Measurements from ENCODE around the gene MED22.
"Not testable (repeated sequence)": the region's sequence is repeated elsewhere in the genome, so short reads cannot be mapped to it uniquely, and the experiment has no call there.

MED22 gene

DNA sequence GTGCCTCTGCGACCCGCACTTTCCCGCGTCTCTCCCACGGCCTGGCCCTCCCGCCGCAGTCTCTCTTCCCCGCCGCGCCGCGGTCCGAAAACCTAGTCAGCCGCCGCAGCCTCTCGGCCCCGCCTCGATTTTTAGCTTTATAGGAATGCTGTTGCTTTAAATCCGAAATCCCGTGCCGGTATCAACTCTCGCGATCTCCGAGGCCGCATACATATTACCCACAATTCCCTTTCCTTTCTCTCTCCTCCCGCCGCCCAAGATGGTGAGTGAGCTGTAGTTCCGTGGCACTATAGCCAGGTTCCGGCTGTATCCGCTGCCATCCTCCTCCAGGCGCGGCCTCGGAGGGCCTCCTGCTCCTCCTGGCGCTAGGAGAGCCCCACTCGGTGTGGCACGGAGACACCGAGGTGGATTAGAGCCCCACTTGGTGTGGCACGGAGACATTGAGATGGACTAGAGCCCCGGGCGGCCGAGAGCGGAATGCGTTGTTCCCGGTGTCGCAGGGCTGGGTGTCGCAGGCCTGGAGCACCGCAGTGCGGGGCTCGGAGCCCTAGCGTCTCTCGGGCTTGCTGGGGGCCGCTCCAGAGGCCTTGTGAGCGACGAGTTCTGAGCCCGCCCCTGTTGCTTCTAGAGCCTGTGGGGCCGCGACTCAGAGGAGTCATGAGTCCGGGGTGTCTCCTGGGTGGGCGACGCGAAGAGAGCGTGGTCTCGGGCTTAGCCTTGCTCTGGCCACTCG lies at the start of gene MED22, which contains the start of gene RPL7A:
MED22 (minus strand) TSS at position 147 of the 733 bp plus-strand sequence. CDS start 1,469 bp downstream, outside the sequence.
RPL7A (plus strand) TSS at position 234 of the 733 bp plus-strand sequence; CDS start at position 260, 26 bp downstream.
- no peak for DNase-seq

- DNase-seq, result no peak
These were observed 49.4 kb upstream of the MED22 start for GRCh38 chr9:133397370-133397769.

GRCh38 chr9:133396952-133397351 lies 49.0 kb upstream of the MED22 start:
- DNase-seq, result no peak

DNA sequence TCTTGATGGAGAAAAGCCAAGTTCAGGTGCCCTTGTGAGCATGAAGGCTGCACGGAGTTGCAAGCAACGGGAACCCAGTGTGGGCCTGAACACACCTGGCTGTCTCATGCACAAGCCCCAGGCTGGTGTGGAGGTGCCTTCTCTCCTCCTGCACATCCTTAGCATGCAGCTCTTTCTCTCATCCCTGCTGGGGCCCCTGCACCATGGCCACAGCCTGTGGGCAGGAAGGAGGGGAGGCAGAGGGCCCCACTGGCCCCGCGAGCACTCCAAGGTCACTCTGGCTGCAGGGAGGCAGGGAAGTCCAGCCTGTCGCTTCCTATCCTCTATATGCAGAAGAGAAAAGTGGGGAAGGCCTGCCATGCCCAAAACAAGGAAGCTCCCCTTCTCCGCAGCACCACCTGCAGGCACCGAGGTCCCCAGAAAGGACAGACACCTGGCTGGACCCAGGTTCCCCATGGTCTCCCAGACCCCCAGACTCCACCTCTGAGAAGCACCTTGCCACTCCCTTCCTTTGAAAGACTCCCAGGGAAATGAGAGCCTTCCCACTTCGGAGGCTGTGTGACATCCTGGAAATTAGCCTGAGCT lies 46.8 kb upstream of the MED22 start:
- no peak for DNase-seq

DNA sequence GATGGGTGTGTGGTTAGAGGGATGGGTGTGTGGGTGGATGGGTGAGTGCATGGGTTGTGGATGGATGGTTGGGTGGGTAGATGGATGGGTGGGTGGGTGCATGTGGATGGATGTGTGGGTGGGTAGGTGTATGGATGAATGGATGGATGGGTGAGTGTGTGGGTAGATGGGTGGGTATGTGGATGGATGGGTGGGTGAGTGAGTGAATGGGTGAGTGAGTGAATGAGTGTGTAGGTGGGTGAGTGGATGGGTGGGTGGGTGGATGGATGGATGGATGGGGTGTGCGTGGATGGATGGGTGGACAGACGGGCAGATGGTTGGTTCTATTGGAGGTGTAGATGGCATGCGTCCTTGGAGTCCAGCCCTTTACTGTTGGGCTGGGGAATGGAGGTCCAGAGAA lies 45.5 kb upstream of the MED22 start:
- no peak for DNase-seq

GRCh38 chr9:133392308-133392707 lies 44.4 kb upstream of the MED22 start:
- DNase-seq, result not testable (repeated sequence)

GRCh38 chr9:133391449-133391848 lies 43.5 kb upstream of the MED22 start:
- not testable (repeated sequence) for DNase-seq

DNA sequence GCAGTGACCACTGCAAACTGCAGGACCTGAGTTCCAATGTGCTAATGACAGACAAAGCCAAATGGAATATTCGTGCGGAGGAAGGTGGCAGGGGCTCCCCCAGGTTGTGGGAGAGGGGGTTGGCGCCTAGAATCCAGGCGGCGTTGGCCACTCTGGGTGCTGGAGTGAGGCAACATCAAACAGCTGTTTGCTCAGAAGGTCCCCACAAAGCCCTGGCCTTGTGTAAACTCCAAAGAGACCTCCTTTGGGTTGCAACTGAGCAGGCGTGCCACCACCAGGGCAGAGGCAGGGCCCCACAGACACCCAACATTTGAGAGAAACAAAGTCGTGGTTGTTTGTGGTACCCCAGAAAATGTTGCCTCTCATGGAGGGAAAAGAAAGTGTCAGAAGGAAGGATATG lies 42.8 kb upstream of the MED22 start:
- no peak for DNase-seq

DNA sequence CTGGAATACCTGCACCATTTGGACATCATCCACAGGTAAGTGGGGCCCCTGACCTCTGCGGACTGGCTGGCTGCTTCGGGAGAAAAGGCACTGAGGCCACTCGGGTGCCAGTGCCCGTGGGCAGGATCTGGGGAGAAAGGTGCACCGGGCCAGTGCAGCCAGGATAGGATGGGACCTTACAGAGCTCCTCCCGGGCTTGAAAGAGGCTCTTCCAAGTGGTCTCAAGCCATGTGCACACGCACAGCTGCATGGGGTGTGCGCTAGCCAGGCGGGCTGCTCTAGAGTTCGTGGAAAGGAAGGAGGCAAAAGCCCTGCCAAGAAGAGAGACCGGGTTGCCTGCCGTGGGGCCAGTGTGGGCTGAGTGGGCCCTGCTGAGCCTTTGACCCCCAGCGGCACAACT lies 41.6 kb upstream of the MED22 start:
- no peak for DNase-seq

DNA sequence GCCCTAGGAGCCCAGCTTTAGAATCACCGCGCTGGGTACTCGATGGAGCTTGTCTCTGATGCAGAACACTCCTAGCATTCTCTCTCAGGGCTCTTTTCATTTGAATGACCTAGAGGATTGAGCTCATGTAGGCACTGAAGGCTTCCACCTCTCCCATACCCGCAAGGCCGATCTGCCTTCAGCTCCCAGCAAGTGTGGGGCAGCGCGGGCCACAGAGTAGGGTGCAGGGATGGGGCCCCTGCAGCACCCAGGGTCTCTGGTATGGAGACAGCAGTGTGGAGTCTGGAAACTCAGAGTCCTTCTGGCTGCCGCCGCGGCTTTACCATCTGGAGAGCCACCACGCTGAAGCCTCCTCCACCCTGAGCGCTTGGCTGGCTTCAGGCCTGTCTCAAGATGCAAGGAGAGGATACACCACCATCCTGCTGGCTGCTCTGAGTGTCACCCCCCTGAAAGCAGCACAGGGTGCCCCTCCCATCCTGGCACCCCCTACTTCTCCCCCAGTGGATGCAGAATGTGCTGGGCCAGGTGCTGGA lies 41.2 kb upstream of the MED22 start:
- no peak for DNase-seq

DNA sequence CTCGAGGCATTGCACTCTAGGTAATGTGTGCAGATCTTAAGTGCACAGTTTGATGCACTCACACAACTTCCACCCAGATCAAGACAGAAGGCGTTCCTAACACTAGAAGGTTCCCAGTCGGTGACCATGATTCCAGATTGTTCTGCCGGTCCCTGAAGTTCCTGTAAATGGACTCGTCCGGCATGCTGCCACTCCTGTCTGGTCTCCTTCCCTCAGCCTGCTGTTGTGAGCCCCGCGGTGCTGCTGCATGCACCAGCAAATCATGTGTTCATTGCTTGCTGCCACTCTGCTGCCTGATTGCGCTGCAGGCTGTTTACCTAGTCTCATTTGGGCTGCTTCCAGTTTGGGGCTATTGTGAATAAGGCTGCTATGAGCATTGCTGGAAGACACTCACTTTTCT lies 39.7 kb upstream of the MED22 start:
- DNase-seq, result no peak

- DNase-seq, result no peak
These were observed 38.4 kb upstream of the MED22 start for GRCh38 chr9:133386338-133386737.

GRCh38 chr9:133385452-133385851 lies 37.5 kb upstream of the MED22 start:
- DNase-seq, result no peak

DNA sequence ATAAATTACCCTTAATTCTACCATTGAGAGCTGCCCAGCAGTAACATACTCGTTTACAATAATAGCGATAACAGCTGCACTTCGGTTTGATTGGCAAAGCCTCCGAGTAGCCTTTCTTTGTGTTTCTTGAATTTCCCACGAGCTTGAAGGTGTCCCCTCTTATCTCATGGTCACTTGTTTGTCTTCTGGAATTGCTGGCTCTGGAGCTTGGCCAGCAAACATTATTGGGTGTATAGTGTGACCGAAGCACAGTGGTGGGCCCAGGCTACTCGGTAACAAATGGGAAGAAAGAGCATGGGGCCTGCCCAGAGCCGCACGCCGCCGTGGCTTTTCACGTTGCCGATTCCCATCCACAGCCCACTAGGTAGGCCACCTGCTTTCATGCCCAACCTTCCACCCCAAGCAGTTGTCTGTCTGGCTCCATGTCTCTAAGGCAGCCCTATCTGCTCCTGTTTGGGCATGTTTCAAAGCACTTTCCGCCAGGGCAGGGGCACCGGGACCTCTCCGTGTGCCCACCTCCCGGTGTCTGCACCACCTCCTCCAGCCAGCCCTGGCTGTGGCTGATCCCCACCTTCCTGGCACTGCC lies 36.9 kb upstream of the MED22 start:
- no peak for DNase-seq

- DNase-seq, result no peak
These were observed 35.5 kb upstream of the MED22 start for GRCh38 chr9:133383438-133383837.

GRCh38 chr9:133382507-133383141 lies 34.7 kb upstream of the MED22 start:
- DNase-seq, result no peak

GRCh38 chr9:133380734-133381133 lies 32.8 kb upstream of the MED22 start:
- DNase-seq, result no peak

DNA sequence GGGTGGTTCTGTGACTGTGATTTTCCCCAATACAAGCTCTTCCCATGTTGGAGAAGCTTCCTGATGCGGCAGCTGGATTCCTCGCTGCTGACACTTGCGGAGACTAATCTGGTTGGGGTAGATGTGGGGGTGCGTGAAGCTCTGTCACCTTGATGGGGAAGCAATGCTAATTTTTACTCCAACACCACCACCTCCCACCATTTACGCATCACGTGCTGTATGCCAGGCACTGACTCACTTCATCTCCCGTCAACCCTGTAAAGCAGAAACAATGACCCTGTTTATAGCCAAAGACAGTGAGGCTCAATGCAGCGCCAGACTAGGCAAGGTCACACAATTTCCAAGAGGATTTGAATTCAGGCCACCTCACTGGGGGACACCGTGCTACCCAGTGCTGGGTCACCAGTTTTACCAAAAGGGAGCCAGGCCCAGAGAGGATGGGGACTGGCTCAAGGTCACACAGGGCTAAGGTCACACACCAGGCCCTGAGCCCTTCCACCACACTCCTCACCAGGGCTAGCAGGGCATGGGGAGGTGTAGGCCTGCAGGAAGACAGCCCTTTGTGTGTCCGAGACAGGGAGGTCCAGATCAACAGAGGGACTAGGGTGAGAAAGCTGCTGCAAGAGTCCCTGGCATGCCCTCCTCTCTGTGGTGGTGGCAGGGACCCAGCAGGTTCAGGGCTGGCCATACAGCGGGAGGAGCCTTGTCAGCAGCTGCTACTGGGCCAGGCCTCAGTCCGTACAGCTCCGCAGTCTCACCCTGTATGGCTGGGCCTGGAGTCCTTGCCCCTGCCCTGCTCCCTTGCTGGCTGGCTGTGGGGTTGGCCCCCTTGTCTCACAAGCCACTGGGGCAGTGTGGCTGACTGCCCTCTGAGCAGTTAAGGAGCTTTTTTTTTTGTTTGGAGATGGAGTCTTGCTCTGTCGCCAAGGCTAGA lies 31.5 kb upstream of the MED22 start:
- DNase-seq, result no peak

- no peak for DNase-seq
These were observed 30.6 kb upstream of the MED22 start for GRCh38 chr9:133378408-133378962.

DNA sequence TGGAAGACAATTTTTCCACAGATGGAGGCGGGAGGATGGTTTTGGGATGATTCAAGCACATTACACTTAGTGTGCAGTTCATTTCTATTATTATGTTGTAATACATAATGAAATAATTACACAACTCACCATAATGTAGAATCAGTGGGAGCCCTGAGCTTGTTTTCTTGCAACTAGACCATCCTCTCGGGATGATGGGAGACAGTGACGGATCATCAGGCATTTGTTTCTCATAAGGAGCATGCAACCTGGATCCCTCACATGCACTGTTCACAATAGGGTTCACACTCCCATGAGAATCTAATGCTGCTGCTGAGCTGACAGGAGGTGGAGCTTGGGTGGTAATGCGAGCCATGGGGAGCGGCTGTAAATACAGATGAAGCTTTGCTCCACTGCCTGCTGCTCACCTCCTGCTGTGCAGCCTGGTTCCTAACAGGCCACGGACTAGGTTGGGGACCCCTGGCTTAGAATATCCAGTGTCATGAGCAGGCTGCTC lies 29.8 kb upstream of the MED22 start:
- DNase-seq, result no peak

- not testable (repeated sequence) for DNase-seq
These were observed 29.3 kb upstream of the MED22 start for GRCh38 chr9:133377280-133377679.
